ENCODE data around the gene COPS6.

- TF ChIP-seq POLR2A (IDR thresholded peaks at IDR 0.05) (no peak), CTCF (IDR thresholded peaks at IDR 0.05) (no peak)
Observed at GRCh38 chr7:100048680-100049079, 40.1 kb upstream of the COPS6 start.
